H1 (cell line): ENCODE results near the gene NET1. TPM values are rescaled to one million over a fixed set of nuclear protein-coding genes. Genes with fewer than 3 reads are reported as not detected.

Source experiments
- ASH2L ChIP-seq: fragments of 200-600, 300-600 bp; sonication (generic); IDR thresholded peaks from one replicate; pipeline ENCODE4 v1.7.1; 2017; ENCODE audit warnings: low read length
- RBBP5 ChIP-seq: IDR thresholded peaks from 2 replicates; pipeline ENCODE4 v1.7.1; 2012; ENCODE audit warnings: low read depth, mild to moderate bottlenecking, inconsistent platforms, low read length, moderate library complexity, borderline replicate concordance
- RFX5 ChIP-seq: IDR thresholded peaks from 2 replicates; pipeline ENCODE4 v1.6.1; 2011; ENCODE audit warnings: low read depth, low read length, improper control_type of control experiment, borderline replicate concordance
- RNF2 ChIP-seq: fragments of 200-900, 300-1000 bp; sonication (generic); IDR thresholded peaks from 2 replicates; pipeline ENCODE4 v1.7.1; 2016; ENCODE audit warnings: borderline replicate concordance, low read depth, mild to moderate bottlenecking, antibody characterized with exemption, low read length; ENCODE audit not compliant: poor library complexity, severe bottlenecking; ENCODE audit errors: missing control alignments
- SIX5 ChIP-seq: IDR thresholded peaks from 2 replicates; pipeline ENCODE4 v1.6.1; 2011; ENCODE audit warnings: mild to moderate bottlenecking, low read depth, low read length
- SRF ChIP-seq: IDR thresholded peaks from 2 replicates; pipeline ENCODE4 v1.6.1; 2011; ENCODE audit warnings: mild to moderate bottlenecking, low read depth, low read length, moderate library complexity
- TAF1 ChIP-seq: IDR thresholded peaks from 2 replicates; pipeline ENCODE4 v1.6.1; 2011; ENCODE audit warnings: mild to moderate bottlenecking, low read depth, low read length
- polyA plus RNA-seq, 7 experiments: library from polyadenylated mRNA; depleted of rRNA in 3 of 7; stranded (reverse) in 5 of 7; unstranded in 2 of 7; fragments of >200 nt in 5 of 7; fragments of 200-250 nt in 2 of 7; gene quantifications; 1 replicate in 5 of 7; 2 replicates in 1 of 7; 4 replicates in 1 of 7; pipeline versions ENCODE4 v1.2.1 to v1.2.3, GENCODE V29; 2011 to 2013; ENCODE audit warnings: missing spikeins in 2 of 7, mixed read lengths in 2 of 7
- total RNA-seq: library from RNA; stranded (reverse); fragmentation: NEBNext Ultra II Directional; extraction: Animal tissue kit (Norgen Biotek cat#: 25700); gene quantifications from 2 replicates; pipeline ENCODE4 v1.2.1, GENCODE V29; 2021

The NET1 gene
- total and polyA plus RNA-seq, 2 of the 8 experiments (the other 6 are each of a cell fraction or from before 2014, with no cell fraction given), result 21.5 to 117 TPM

DNA sequence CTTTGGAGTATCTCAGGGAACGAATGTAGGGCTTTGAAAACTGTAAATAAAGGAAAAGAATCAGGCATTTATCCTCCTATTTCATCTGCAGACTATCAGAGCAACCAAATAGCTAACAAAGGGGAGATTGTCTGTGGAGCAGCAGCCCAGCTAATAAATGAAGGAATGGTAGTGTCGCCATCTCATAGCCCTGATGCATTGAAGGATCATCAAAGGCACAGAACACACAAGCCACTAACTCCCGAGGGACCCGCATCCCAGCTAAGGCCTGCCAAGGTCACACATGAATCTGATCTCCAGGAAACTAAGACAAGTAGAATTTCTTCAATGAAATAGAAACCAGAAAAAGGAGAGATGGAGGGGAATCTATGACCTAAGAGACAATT is 48.8 kb downstream of the NET1 start (continued):
- TF ChIP-seq TAF1, result no peak
- no peak for TF ChIP-seq RNF2
- TF ChIP-seq RBBP5, result no peak
- no peak for TF ChIP-seq RFX5
- no peak for TF ChIP-seq SIX5
- no peak for TF ChIP-seq ASH2L
- no peak for TF ChIP-seq SRF
